Ishikawa (cell line): ENCODE results near the gene RNU1-4.
A peak's percentile ranks its signal among the peaks of the same experiment; 100 is the strongest.

ENCODE experiments used
- MAX ChIP-seq: IDR thresholded peaks from 2 replicates; pipeline ENCODE4 v1.6.1; 2012
- TAF1 ChIP-seq: IDR thresholded peaks from 2 replicates; pipeline ENCODE4 v1.6.1; 2012; ENCODE audit warnings: low read depth, mild to moderate bottlenecking

GRCh38 chr1:16717336-16718098 is 22.8 kb upstream of the RNU1-4 start:
- TF ChIP-seq TAF1 (no peak), MAX (peak; percentile 53)
